Mononuclear cell (primary cell): ENCODE measurements around the gene C1QTNF5. TPM values are rescaled to one million over a fixed set of nuclear protein-coding genes. Genes with fewer than 3 reads are reported as not detected.

ENCODE experiments used
- H3K27me3 ChIP-seq: 2 replicates; pipeline ENCODE4 v1.6.0; 2011; ENCODE audit warnings: low read length, control low read depth; ENCODE audit not compliant: insufficient read depth
- H3K4me1 ChIP-seq: 2 replicates; pipeline ENCODE4 v1.5.1; 2011; ENCODE audit warnings: mild to moderate bottlenecking, low read length, control low read depth; ENCODE audit not compliant: insufficient read depth
- H3K4me3 ChIP-seq: 2 replicates; pipeline ENCODE4 v1.5.1; 2011; ENCODE audit warnings: mild to moderate bottlenecking, low read length, moderate library complexity
- H3K9me3 ChIP-seq: 2 replicates; pipeline ENCODE4 v1.5.1; 2011; ENCODE audit warnings: low read depth, mild to moderate bottlenecking, control low read depth, low read length
- total RNA-seq: library from RNA; depleted of rRNA; stranded (reverse); fragments of >200 nt; gene quantifications from one replicate; pipeline ENCODE4 v1.2.3, GENCODE V29; 2012

C1QTNF5 gene
- total RNA-seq, 1 donor = not detected

DNA sequence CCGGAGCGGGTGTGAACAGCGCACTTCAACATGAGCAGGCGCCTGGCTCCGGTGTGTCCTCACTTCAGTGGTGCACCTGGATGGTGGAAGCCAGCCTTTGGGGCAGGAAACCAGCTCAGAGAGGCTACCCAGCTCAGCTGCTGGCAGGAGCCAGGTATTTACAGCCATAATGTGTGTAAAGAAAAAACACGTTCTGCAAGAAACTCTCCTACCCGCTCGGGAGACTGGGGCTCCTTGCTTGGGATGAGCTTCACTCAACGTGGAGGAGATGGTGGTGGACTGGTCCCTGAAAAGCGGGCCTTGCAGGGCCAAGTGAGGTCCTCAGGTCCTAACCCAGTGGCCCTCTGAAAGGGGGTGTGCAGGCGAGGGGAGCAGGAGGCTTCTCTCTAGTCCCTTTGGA lies 31.3 kb downstream of the C1QTNF5 start:
- Histone ChIP-seq H3K4me3 (no peak overlapping the region), H3K4me1 (peaks cover 13% of the 10 kb centered on the region), H3K27me3 (peaks cover 4% of the 10 kb centered on the region), H3K9me3 (no peaks in the 10 kb centered on the region)

DNA sequence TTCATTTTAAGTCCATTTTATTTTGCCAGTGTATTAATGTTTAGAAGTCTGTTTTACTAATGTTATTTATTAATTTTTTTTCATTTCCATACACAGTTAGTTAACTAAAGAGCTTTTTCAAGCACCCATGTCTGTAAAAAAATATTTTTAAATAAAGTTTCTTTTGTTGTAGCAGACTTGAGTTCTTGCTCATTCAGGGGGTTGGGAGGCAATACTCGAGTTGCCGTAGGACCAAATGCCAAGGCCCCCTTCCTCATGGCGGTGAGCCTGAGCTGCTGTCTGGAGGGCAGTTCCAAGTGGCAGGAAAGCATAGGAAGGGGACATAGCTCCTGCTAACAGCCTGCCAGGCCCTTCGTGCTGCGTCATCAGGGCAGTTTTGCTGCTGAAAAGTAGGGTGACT lies 32.7 kb downstream of the C1QTNF5 start:
- peaks cover 13% of the 10 kb centered on the region for H3K4me1 ChIP-seq
- no peaks in the 10 kb centered on the region for H3K27me3 ChIP-seq
- no peak overlapping the region for H3K4me3 ChIP-seq
- H3K9me3 ChIP-seq = no peaks in the 10 kb centered on the region

DNA sequence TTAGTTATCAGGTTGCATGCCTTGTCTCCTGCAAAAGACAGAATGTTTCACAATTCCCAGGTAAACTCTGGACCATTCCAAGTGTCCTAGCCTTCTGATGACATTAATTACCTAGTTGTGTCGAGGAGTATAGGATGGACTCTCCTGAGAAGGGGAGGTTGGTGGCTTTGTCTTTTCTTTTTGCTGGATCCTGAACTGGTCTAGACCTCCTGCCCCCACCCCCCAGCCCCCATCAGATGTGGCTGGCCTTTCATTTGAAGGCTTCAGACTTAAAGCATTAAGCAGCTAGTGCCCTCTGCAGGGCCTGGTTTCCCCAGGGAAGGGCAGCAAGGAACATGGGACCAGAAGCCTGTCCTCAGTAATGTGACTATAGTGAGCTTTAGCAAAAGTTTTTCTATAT lies 33.5 kb downstream of the C1QTNF5 start:
- Histone ChIP-seq H3K27me3 (no peaks in the 10 kb centered on the region), H3K4me3 (no peak overlapping the region), H3K9me3 (no peaks in the 10 kb centered on the region), H3K4me1 (peaks cover 13% of the 10 kb centered on the region)

DNA sequence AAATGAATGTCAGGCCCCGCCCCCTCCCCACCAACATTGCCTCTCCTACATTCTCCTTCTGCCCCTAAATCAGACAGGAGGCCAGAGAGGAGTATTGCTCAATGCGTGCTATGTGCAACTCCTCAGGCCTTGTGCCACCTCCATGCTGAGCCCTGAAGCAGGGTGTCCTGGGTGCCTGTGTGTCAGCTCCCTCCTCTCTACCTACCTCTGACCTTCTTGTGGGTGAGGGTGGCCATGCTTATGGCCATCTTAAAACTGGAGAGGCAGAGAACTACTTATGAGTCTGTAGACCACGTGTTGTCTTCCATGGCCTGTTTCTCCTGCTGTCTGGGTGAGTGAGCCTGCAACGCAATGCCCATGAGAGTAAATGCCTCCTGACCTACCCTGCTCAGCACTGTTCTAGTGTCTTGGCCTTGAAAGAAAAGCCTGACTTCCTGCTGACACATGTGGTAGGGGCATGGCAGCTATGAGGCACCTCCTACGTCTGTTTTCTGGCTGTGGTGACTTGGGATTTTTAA lies 34.3 kb downstream of the C1QTNF5 start:
- Histone ChIP-seq H3K27me3 (no peaks in the 10 kb centered on the region), H3K4me1 (peaks cover 13% of the 10 kb centered on the region), H3K4me3 (no peak overlapping the region), H3K9me3 (no peaks in the 10 kb centered on the region)

DNA sequence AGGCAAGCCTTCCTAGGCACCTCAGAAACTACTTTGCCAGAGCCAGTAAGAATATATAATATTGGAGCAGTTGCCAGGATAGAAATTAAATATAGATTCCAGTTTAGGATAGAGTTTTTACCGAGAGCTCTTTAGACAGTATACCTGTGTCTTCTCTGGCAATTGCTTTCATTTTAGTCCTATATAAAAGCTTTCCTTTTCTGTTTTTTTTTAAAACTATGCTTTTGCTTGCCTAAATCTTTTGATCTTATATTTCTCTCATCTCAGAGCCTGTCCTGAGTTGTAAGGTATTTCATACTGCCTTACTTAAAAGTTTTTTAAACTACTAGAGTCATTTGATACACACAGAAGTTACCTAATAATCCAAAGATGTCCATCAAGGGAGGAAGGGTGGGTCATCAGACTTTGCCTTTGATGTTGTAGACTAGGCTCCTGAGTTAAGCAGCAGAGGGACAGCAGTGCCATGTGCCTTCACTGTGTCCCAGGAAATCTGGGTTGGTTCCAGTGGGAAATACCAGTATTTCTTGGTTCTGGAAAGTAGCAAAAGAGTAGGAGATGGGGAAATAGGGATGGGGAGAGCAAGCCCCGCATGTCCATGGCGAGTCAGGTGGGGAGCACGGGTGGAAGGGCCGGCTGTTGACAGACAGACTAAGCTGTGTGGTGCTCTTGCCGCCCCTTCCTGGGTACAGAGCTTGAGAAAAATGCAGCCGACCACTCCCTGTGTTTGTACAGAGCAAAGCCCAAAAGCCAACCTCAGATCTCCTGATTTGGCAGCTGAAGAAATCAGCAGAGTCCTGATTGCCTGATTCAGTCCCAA lies 34.9 kb downstream of the C1QTNF5 start:
- H3K4me3 ChIP-seq = no peak overlapping the region
- H3K27me3 ChIP-seq = no peaks in the 10 kb centered on the region
- H3K9me3 ChIP-seq = no peaks in the 10 kb centered on the region
- H3K4me1 ChIP-seq = peaks cover 13% of the 10 kb centered on the region

DNA sequence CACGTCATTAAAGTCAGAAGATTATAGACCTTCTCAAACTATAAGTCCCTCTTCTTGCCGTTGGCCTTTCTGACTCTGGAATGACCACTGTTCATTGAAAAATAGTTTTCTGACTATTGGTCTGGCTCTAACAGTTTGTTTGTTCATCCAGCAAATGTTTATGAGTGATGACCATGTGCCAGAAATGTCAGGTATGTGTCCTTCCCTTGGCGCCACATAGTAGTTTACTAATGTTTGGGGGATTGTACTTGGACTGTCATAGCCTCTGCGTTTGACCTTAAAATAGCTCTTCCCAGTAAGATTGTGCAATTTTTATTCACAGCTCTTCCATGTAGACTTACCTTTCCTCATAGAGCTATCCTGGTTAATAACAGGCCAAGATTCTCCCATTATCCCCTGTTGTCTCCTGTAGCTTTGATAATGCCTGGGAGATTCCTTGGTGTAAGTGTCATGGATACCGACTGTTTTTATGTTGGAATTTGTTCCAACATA lies 37.4 kb downstream of the C1QTNF5 start:
- H3K27me3 ChIP-seq = no peaks in the 10 kb centered on the region
- peaks cover 13% of the 10 kb centered on the region for H3K4me1 ChIP-seq
- no peaks in the 10 kb centered on the region for H3K9me3 ChIP-seq
- H3K4me3 ChIP-seq = no peak overlapping the region

DNA sequence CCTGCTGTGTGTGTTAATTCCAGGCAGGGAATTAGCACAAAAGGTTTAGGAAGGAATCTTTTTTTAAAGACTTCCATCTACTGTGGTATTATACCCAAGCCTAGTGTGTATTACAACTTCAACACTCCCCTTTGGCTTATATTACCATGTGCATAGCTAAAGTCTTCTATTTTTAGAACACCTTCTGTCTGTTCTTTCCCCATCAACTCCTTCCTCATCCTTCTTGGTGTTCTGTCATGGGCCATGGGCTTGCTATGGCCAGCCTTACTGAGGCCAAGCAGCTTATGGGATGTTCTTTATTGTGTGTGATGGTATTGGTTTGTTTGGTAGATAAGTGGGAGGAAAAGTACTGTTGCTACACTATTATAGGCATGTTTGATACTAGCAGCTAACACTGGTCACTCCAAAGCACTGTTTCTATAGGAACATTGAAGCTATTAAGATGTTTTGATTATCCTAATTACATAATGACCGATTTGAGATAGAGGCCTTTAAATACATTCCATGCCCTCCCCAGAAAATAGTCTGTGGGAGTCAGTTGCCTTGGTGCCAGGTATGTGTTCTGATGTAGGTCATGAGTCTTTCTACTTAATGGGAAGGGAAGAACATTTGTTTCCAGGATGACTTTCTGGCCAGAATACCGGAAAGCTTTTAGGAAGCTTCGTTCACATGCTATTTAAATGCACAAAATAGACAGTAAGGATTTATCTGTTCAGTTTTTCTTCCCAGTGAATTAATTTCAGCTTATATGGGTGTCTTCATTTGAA lies 40.3 kb downstream of the C1QTNF5 start:
- Histone ChIP-seq H3K9me3 (no peaks in the 10 kb centered on the region), H3K4me3 (no peak overlapping the region), H3K27me3 (no peaks in the 10 kb centered on the region), H3K4me1 (no peaks in the 10 kb centered on the region)

DNA sequence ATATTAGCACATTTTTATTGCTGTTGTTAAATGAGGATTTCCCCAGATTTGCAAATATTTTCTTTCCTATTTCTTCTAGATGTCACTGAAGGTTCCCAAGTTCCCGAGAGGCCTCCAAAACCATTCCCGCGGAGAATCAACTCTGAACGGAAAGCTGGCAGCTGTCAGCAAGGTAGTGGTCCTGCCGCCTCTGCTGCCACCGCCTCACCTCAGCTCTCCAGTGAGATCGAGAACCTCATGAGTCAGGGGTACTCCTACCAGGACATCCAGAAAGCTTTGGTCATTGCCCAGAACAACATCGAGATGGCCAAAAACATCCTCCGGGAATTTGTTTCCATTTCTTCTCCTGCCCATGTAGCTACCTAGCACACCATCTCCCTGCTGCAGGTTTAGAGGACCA lies 41.3 kb downstream of the C1QTNF5 start:
- no peaks in the 10 kb centered on the region for H3K9me3 ChIP-seq
- H3K27me3 ChIP-seq = no peaks in the 10 kb centered on the region
- no peak overlapping the region for H3K4me3 ChIP-seq
- H3K4me1 ChIP-seq = no peaks in the 10 kb centered on the region

DNA sequence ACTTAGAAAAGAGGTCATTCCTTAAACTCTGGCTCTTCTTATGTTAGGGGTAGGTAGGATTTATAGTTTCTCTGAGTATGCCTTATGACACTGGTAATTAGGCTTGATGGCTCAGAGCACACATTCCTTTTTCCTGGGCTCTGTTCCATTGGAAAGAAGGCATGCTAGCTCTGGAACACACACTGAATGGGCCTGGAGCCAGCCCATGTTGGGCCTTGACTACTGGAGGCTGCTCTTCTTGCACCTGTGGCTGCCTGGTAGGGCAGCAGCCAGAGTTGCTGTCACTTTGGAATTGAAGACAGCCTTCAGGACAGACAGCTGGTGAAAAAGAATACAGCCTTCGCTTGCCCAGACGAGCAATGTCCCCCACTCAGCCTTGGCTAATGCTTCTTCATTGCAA lies 42.0 kb downstream of the C1QTNF5 start:
- Histone ChIP-seq H3K4me3 (no peak overlapping the region), H3K4me1 (no peaks in the 10 kb centered on the region), H3K9me3 (no peaks in the 10 kb centered on the region), H3K27me3 (no peaks in the 10 kb centered on the region)

DNA sequence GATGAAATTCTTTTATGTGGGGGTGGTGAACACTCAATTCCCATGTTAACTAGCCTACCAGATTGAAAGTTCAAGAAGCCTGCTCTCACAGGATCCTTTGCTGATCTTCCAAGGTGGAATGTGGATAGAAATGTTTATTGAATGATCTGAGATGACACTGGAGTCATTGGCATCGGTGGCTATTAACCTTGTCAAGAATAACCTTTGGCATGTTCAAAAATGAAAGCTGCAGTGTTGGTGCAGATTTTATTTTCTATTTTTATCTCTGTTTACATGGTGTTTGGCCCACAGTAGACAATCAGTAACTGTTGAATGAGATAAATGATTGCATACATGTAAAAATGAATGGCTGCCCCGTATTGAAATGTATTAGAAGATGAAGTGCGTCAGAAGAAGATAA lies 42.7 kb downstream of the C1QTNF5 start:
- Histone ChIP-seq H3K9me3 (no peaks in the 10 kb centered on the region), H3K4me1 (no peaks in the 10 kb centered on the region), H3K27me3 (no peaks in the 10 kb centered on the region), H3K4me3 (no peak overlapping the region)

DNA sequence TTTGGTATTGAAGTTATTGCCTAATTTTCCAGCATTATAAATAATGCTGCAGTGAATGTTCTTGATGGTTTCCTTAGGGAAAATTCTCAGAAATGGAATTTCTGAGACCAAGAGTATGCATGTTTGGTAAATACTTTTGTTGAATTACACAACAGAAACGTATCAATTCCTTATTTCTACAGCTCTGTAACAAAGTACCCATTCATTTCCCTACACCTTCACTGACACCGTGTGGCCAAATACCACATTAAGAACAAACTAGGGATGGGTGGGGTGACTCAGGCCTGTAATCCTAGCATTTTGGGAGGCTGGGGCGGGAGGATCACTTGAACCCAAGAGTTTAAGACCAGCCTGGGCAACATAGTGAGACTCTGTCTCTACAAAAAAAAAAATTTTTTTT lies 45.5 kb downstream of the C1QTNF5 start:
- no peaks in the 10 kb centered on the region for H3K4me1 ChIP-seq
- H3K27me3 ChIP-seq = no peaks in the 10 kb centered on the region

DNA sequence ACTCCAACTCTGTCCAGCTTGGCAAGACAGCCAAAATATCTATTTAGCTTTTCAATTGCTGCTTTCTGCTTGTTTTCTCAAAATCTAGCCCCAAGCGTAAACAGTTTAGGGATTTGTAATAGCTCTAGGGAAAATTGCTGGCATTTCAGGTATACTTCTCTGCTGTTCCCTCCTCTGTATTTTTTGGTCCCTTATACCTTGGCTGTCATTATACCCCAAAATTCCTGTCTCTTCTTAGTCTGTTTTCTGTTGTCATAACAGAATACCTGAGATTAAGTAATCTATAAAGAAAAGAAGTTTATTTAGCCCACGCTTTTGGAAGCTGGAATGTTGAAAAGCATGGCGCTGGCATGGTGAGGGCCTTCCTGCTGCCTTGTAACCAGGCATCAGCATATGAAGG lies 47.2 kb downstream of the C1QTNF5 start:
- no peaks in the 10 kb centered on the region for H3K27me3 ChIP-seq
- H3K9me3 ChIP-seq = no peaks in the 10 kb centered on the region
- no peaks in the 10 kb centered on the region for H3K4me1 ChIP-seq
- H3K4me3 ChIP-seq = no peak overlapping the region

More for the DNA sequence above, 45.5 kb downstream of the C1QTNF5 start:
- Histone ChIP-seq H3K4me3 (no peak overlapping the region), H3K9me3 (no peaks in the 10 kb centered on the region)

DNA sequence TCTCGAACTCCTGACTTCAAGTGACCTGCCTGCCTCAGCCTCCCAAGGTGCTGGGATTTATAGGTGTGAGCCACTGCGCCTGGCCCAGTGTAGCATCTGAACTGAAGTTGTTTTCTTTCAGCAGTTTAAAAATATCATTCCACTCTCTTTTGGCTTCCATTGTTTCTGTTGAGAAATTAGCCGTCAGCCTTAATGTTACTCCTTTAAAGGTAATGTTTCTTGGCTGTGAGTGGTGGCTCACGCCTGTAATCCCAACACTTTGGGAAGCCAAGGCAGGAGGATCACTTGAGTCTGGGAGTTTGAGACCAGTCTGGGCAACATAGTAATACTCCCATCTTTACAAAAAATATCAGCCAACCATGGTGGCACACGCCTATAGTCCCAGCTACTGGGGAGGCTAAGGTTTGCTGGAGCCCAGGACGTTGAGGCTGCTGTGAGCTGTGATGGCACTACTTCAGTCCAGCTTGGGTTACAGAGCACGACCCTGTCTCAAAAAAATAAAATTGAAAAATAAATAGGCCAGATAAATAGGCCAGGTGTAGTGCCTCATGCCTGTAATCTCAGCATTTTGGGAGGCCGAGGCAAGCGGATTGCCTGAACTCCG lies 49.7 kb downstream of the C1QTNF5 start:
- Histone ChIP-seq H3K27me3 (no peaks in the 10 kb centered on the region), H3K4me1 (no peaks in the 10 kb centered on the region), H3K9me3 (no peaks in the 10 kb centered on the region), H3K4me3 (no peak overlapping the region)
